Neural cell (in vitro differentiated cells): Measurements from ENCODE around the gene RANBP9. TPM values are rescaled to one million over a fixed set of nuclear protein-coding genes. Genes with fewer than 3 reads are reported as not detected.

Experiments used
- H2AFZ ChIP-seq: fragments of 200-600, 300-800 bp; sonication (generic), shearing (Covaris generic); 2 replicates; pipeline ENCODE4 v1.6.0; 2014; ENCODE audit warnings: low read depth, mild to moderate bottlenecking, antibody characterized with exemption, low read length, moderate library complexity
- H3F3A ChIP-seq: fragments of 200-600 bp; shearing (Covaris generic); 2 replicates; pipeline ENCODE4 v1.6.1; 2016; ENCODE audit warnings: mild to moderate bottlenecking, moderate library complexity, mixed read lengths, antibody characterized with exemption, low read length; ENCODE audit not compliant: insufficient read depth, poor library complexity, severe bottlenecking
- H3K27ac ChIP-seq: fragments of 200-600, 300-800 bp; sonication (generic), shearing (Covaris generic); 2 replicates; pipeline ENCODE4 v1.5.1; 2014; ENCODE audit warnings: mild to moderate bottlenecking, low read length, moderate library complexity
- H3K27me3 ChIP-seq: fragments of 300-800, 200-600 bp; sonication (generic), shearing (Covaris generic); 2 replicates; pipeline ENCODE4 v1.6.0; 2014; ENCODE audit warnings: mild to moderate bottlenecking, low read depth, low read length, moderate library complexity; ENCODE audit not compliant: insufficient read depth
- H3K36me3 ChIP-seq: fragments of 300-800, 200-600 bp; sonication (generic), shearing (Covaris generic); 2 replicates; pipeline ENCODE4 v1.5.1; 2014; ENCODE audit warnings: mild to moderate bottlenecking, antibody characterized with exemption, low read length, moderate library complexity; ENCODE audit not compliant: insufficient read depth
- H3K4me2 ChIP-seq: fragments of 300-800, 200-600 bp; sonication (generic), shearing (Covaris generic); 2 replicates; pipeline ENCODE4 v1.6.0; 2014; ENCODE audit warnings: mild to moderate bottlenecking, low read length
- H3K4me3 ChIP-seq: fragments of 300-800, 200-600 bp; sonication (generic), shearing (Covaris generic); 2 replicates; pipeline ENCODE4 v1.5.1; 2014; ENCODE audit warnings: mild to moderate bottlenecking, low read length, moderate library complexity
- H3K79me2 ChIP-seq: fragments of 200-600 bp; shearing (Covaris generic); replicated peaks from 2 replicates; pipeline ENCODE4 v1.6.0; 2014; ENCODE audit warnings: mild to moderate bottlenecking, low read length, moderate library complexity; ENCODE audit not compliant: insufficient read depth
- H3K9ac ChIP-seq: fragments of 300-800, 200-600 bp; sonication (generic), shearing (Covaris generic); 2 replicates; pipeline ENCODE4 v1.6.1; 2016; ENCODE audit warnings: mild to moderate bottlenecking, low read length, mixed read lengths
- H3K9me2 ChIP-seq: fragments of 200-600 bp; shearing (Covaris generic); 2 replicates; pipeline ENCODE4 v1.6.1; 2016; ENCODE audit warnings: mild to moderate bottlenecking, low read length, mixed read lengths; ENCODE audit not compliant: insufficient read depth
- H3K9me3 ChIP-seq: fragments of 200-600, 300-800 bp; sonication (generic), shearing (Covaris generic); 2 replicates; pipeline ENCODE4 v1.6.1; 2016; ENCODE audit warnings: mild to moderate bottlenecking, mixed run types, low read length, moderate library complexity, mixed read lengths
- H4K20me1 ChIP-seq: fragments of 200-600 bp; shearing (Covaris generic); 2 replicates; pipeline ENCODE4 v1.6.1; 2016; ENCODE audit warnings: mild to moderate bottlenecking, mixed run types; ENCODE audit not compliant: insufficient read depth
- CTCF ChIP-seq: fragments of 450-650 bp; IDR thresholded peaks from 2 replicates; pipeline ENCODE4 v1.5.1; 2014; ENCODE audit warnings: antibody characterized with exemption, mild to moderate bottlenecking, moderate library complexity; ENCODE audit not compliant: poor library complexity, severe bottlenecking
- EP300 ChIP-seq: fragments of 450-650 bp; conservative IDR thresholded peaks from 2 replicates; pipeline ENCODE4 v1.6.1; 2014; ENCODE audit warnings: antibody characterized with exemption, mild to moderate bottlenecking, moderate library complexity; ENCODE audit not compliant: poor library complexity, severe bottlenecking
- EZH2 ChIP-seq: fragments of 200-600, 300-800 bp; shearing (Covaris generic), sonication (generic); IDR thresholded peaks from 2 replicates; pipeline ENCODE4 v1.6.1; 2014; ENCODE audit warnings: antibody characterized with exemption, low read length, borderline replicate concordance, mild to moderate bottlenecking; ENCODE audit not compliant: insufficient read depth, poor library complexity, severe bottlenecking
- MXI1 ChIP-seq: fragments of 450-650 bp; conservative IDR thresholded peaks from 2 replicates; pipeline ENCODE4 v1.6.1; 2014; ENCODE audit warnings: antibody characterized with exemption, mild to moderate bottlenecking; ENCODE audit not compliant: poor library complexity, severe bottlenecking
- POLR2AphosphoS5 ChIP-seq: IDR thresholded peaks from 2 replicates; pipeline ENCODE4 v1.6.1; 2012
- RAD21 ChIP-seq: fragments of 450-650 bp; conservative IDR thresholded peaks from 2 replicates; pipeline ENCODE4 v1.6.1; 2014; ENCODE audit warnings: antibody characterized with exemption, mild to moderate bottlenecking, moderate library complexity
- SMC3 ChIP-seq: fragments of 450-650 bp; conservative IDR thresholded peaks from 2 replicates; pipeline ENCODE4 v1.6.1; 2014; ENCODE audit warnings: antibody characterized with exemption, mild to moderate bottlenecking, moderate library complexity; ENCODE audit not compliant: poor library complexity
- TAF1 ChIP-seq: IDR thresholded peaks from 2 replicates; pipeline ENCODE4 v1.6.1; 2012; ENCODE audit warnings: low read depth
- polyA plus RNA-seq: library from polyadenylated mRNA; depleted of rRNA; stranded (reverse); fragments of >200 nt; gene quantifications from 2 replicates; pipeline ENCODE4 v1.2.3, GENCODE V29; 2014
- TF ChIP-seq, protein P1 (sequence below): IDR thresholded peaks from 2 replicates; pipeline ENCODE4 v1.6.1; 2012; ENCODE audit warnings: borderline replicate concordance

RANBP9 gene
- polyA plus RNA-seq, 1 donor from 2014 or later = 52.2 TPM

DNA sequence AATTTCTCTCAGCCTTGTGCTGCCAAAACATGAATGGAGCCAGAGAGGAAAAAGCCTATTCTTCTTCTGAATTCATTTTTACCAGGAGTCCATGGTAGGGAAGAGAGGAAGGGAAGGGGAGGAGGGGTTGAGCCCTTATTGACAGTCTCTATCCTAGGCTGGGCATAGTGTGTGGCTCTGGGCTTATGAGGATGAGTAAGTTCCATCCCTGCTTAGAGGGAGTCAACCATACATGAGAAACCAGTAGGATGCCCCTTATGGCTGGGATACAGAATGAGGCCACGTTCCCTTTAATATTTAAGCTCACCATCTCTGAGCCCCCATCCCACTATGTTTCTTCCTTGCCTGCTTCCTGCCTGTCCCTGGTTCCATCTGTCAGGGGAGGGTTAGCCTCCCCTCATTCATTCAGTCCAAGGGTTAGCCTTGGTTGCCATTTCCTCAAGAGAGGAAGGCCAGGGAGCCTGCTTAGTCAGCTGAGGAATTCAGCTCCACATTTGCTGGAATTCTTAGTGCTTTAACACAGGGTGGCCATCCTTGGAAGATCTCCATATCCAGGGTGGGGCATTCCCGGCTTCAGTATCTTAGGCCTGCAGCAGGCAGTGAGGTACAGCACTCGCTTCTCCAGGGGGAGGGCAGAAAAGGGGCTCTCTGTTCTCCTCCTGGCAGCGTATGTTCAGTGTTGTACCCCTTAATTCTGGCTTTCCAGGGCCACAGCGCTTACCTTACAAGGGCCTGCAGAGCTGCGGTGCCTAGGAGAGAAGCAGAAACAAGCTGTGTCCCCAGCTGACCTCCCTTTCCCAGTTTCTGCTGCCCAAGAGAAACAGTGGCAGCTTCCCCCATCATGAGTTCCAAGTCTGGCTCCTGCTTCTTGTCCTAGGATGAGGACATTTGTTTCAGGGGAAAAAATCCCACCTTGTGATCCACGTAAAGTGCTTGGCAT lies 124.8 kb downstream of the RANBP9 start:
- Histone ChIP-seq H3F3A (no peaks in the 10 kb centered on the region), H3K4me2 (no peak overlapping the region), H3K27ac (no peak overlapping the region), H3K4me3 (no peak overlapping the region), H3K27me3 (no peaks in the 10 kb centered on the region), H3K36me3 (no peaks in the 10 kb centered on the region), H3K9me3 (no peaks in the 10 kb centered on the region), H4K20me1 (no peaks in the 10 kb centered on the region), H3K9me2 (no peaks in the 10 kb centered on the region), H3K9ac (no peak overlapping the region), H3K79me2 (no peaks in the 10 kb centered on the region), H2AFZ (no peak overlapping the region)
- TF ChIP-seq POLR2AphosphoS5 = no peak
- TF ChIP-seq RAD21 = no peak
- no peak for TF ChIP-seq CTCF
- TF ChIP-seq, protein P1, sequence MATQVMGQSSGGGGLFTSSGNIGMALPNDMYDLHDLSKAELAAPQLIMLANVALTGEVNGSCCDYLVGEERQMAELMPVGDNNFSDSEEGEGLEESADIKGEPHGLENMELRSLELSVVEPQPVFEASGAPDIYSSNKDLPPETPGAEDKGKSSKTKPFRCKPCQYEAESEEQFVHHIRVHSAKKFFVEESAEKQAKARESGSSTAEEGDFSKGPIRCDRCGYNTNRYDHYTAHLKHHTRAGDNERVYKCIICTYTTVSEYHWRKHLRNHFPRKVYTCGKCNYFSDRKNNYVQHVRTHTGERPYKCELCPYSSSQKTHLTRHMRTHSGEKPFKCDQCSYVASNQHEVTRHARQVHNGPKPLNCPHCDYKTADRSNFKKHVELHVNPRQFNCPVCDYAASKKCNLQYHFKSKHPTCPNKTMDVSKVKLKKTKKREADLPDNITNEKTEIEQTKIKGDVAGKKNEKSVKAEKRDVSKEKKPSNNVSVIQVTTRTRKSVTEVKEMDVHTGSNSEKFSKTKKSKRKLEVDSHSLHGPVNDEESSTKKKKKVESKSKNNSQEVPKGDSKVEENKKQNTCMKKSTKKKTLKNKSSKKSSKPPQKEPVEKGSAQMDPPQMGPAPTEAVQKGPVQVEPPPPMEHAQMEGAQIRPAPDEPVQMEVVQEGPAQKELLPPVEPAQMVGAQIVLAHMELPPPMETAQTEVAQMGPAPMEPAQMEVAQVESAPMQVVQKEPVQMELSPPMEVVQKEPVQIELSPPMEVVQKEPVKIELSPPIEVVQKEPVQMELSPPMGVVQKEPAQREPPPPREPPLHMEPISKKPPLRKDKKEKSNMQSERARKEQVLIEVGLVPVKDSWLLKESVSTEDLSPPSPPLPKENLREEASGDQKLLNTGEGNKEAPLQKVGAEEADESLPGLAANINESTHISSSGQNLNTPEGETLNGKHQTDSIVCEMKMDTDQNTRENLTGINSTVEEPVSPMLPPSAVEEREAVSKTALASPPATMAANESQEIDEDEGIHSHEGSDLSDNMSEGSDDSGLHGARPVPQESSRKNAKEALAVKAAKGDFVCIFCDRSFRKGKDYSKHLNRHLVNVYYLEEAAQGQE = no peak

DNA sequence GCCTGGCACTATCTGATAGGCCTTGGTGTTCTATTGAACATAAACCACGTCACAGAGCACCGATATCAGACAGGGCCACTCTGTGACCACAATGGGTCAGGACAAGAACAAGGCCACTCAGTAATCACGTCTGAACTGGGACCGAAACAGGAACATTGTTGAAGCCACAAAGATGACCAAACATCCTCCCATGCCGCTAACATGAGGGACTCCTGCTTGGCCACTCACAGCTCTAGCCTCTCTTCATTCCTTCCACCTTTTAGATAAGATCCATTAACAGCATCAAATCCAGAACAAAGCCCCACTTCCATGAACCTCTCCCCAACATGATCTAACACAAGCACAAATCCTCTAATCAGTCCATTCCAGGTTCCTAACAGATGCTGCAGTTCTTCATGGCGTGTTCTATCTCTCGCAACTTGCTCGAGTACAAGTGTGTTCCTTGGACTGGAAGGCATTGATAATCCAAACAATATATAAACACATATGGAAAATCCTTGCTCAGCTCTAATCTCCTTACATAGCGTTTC lies 129.9 kb downstream of the RANBP9 start:
- H3K4me2 ChIP-seq = no peak overlapping the region
- no peaks in the 10 kb centered on the region for H3K36me3 ChIP-seq
- H3K4me3 ChIP-seq = no peak overlapping the region
- H4K20me1 ChIP-seq = no peaks in the 10 kb centered on the region
- H3K9ac ChIP-seq = no peak overlapping the region
- no peaks in the 10 kb centered on the region for H3F3A ChIP-seq
- peaks cover 2% of the 10 kb centered on the region for H3K79me2 ChIP-seq
- no peaks in the 10 kb centered on the region for H3K27me3 ChIP-seq
- no peak overlapping the region for H3K27ac ChIP-seq
- peaks cover 4% of the 10 kb centered on the region for H3K9me3 ChIP-seq
- no peak overlapping the region for H2AFZ ChIP-seq
- H3K9me2 ChIP-seq = no peaks in the 10 kb centered on the region
- TF ChIP-seq MXI1 (no peak), POLR2AphosphoS5 (no peak), SMC3 (no peak), RAD21 (no peak), EP300 (no peak), EZH2 (no peak), TAF1 (no peak), CTCF (no peak)
- TF ChIP-seq, protein P1 = no peak
